PC-3 (cell line): ENCODE measurements around the gene TSSK2. TPM values are rescaled to one million over a fixed set of nuclear protein-coding genes. Genes with fewer than 3 reads are reported as not detected.

Experiments used
- ATAC-seq: fragments of 200-7000 bp; cut with Tn5 transposase; 2 replicates; pipeline ENCODE4 v1.9.1; 2020; ENCODE audit warnings: mild to moderate bottlenecking, moderate library complexity
- BruUV-seq: library from RNA; stranded (reverse); fragments of 400-500 nt; replicated peaks from 2 replicates; lab custom pipeline; 2021; lab: Mats Ljungman, UMichigan
- CTCF ChIA-PET: fragments of 300-600 bp; sonication (Branson Sonifier 250); formaldehyde crosslinking; loops from one replicate; lab custom pipeline; 2022; ENCODE audit warnings: antibody characterized with exemption; lab: Charles Lee
- POLR2A ChIA-PET: fragments of 300-600 bp; sonication (Branson Sonifier 250); formaldehyde crosslinking; loops from one replicate; lab custom pipeline; 2022; ENCODE audit warnings: antibody characterized with exemption; ENCODE audit not compliant: unreplicated experiment; lab: Charles Lee
- DNase-seq: peaks from one replicate; pipeline ENCODE4 v3.0.0-alpha.2; 2015
- H2AFZ ChIP-seq: fragments of 300-600 bp; sonication (generic); 2 replicates; pipeline ENCODE4 v1.6.0; 2016; ENCODE audit warnings: antibody characterized with exemption, low read length
- H3F3A ChIP-seq: fragments of 300-600 bp; sonication (generic); one replicate; pipeline ENCODE4 v1.6.0; 2017; ENCODE audit warnings: antibody characterized with exemption, low read length, control low read depth, mild to moderate bottlenecking; ENCODE audit not compliant: unreplicated experiment
- H3K27ac ChIP-seq: fragments of 300-600 bp; sonication (generic); 2 replicates; pipeline ENCODE4 v1.5.1; 2016; ENCODE audit warnings: mild to moderate bottlenecking, low read length
- H3K27me3 ChIP-seq: fragments of 300-600 bp; sonication (generic); 2 replicates; pipeline ENCODE4 v1.6.1; 2016; ENCODE audit warnings: low read length, mixed read lengths
- H3K36me3 ChIP-seq: fragments of 300-600 bp; sonication (generic); 2 replicates; pipeline ENCODE4 v1.6.1; 2016; ENCODE audit warnings: low read depth, mixed run types, low read length, mixed read lengths
- H3K4me1 ChIP-seq: fragments of 300-600 bp; sonication (generic); 2 replicates; pipeline ENCODE4 v1.5.1; 2016; ENCODE audit warnings: low read length; ENCODE audit not compliant: insufficient read depth
- H3K4me2 ChIP-seq: fragments of 300-600 bp; sonication (generic); 2 replicates; pipeline ENCODE4 v1.6.0; 2016; ENCODE audit warnings: low read length
- H3K4me3 ChIP-seq: fragments of 300-600 bp; sonication (generic); 2 replicates; pipeline ENCODE4 v1.5.1; 2016; ENCODE audit warnings: mild to moderate bottlenecking, low read length, mixed read lengths
- H3K79me2 ChIP-seq: fragments of 300-600 bp; sonication (generic); 2 replicates; pipeline ENCODE4 v1.6.1; 2017; ENCODE audit warnings: low read length, mixed read lengths
- H3K9ac ChIP-seq: fragments of 300-600 bp; sonication (generic); 2 replicates; pipeline ENCODE4 v1.6.0; 2016; ENCODE audit warnings: mild to moderate bottlenecking, low read length
- H3K9me2 ChIP-seq: fragments of 300-600 bp; sonication (generic); replicated peaks from 2 replicates; pipeline ENCODE4 v1.6.1; 2016; ENCODE audit warnings: mixed run types, low read length, mixed read lengths
- H3K9me3 ChIP-seq: fragments of 300-600 bp; sonication (generic); 2 replicates; pipeline ENCODE4 v1.6.1; 2016; ENCODE audit warnings: low read length, mixed read lengths
- H4K20me1 ChIP-seq: fragments of 300-600 bp; sonication (generic); 2 replicates; pipeline ENCODE4 v1.6.1; 2016; ENCODE audit warnings: low read length, mixed read lengths
- CTCF ChIP-seq: fragments of 300-600 bp; sonication (generic); conservative IDR thresholded peaks from 2 replicates; pipeline ENCODE4 v1.5.1; 2017; ENCODE audit warnings: antibody characterized with exemption, low read depth, mild to moderate bottlenecking, low read length
- EZH2 ChIP-seq: fragments of 300-600 bp; sonication (generic); IDR thresholded peaks from one replicate; pipeline ENCODE4 v1.6.1; 2017; ENCODE audit warnings: antibody characterized with exemption, mild to moderate bottlenecking, low read length; ENCODE audit not compliant: unreplicated experiment
- EZH2phosphoT487 ChIP-seq: fragments of 300-600 bp; sonication (generic); IDR thresholded peaks from 2 replicates; pipeline ENCODE4 v1.6.1; 2018; ENCODE audit warnings: mild to moderate bottlenecking, antibody characterized with exemption, low read length, borderline replicate concordance
- intact Hi-C: fragments of 100-400 bp; cut with micrococcal nuclease; formaldehyde crosslinking; loops from 2 replicates; pipeline ENCODE4 v1.9.0; 2023
- total RNA-seq: library from RNA; depleted of rRNA; stranded (reverse); fragments of >200 nt; gene quantifications from 2 replicates; pipeline ENCODE4 v1.2.3, GENCODE V29; 2014

TSSK2 gene
- total RNA-seq, 1 experiment from 2014 or later = not detected

- Histone ChIP-seq H3K4me3 (no peak overlapping the region), H3K27ac (no peak overlapping the region), H3K79me2 (peaks cover 52% of the 10 kb centered on the region), H3K9ac (no peak overlapping the region), H3K27me3 (no peaks in the 10 kb centered on the region), H3K4me1 (no peaks in the 10 kb centered on the region), H3F3A (no peaks in the 10 kb centered on the region), H3K9me3 (no peaks in the 10 kb centered on the region), H3K36me3 (no peaks in the 10 kb centered on the region), H2AFZ (no peak overlapping the region), H3K4me2 (no peak overlapping the region), H3K9me2 (no peaks in the 10 kb centered on the region), H4K20me1 (no peaks in the 10 kb centered on the region)
- intact Hi-C loops = no loop called here
- ChIA-PET POLR2A (no interaction called here), CTCF (no interaction called here)
- TF ChIP-seq EZH2phosphoT487 (no peak), CTCF (no peak), EZH2 (no peak)
- no peak for ATAC-seq
- no peak for DNase-seq
- BruUV-seq = no TSS peak
Observed at GRCh38 chr22:19098157-19098556, 33.0 kb upstream of the TSSK2 start.

GRCh38 chr22:19103880-19104821, 27.0 kb upstream of the TSSK2 start:
- no peaks in the 10 kb centered on the region for H3K4me1 ChIP-seq
- no peak overlapping the region for H3K4me2 ChIP-seq
- H3K27me3 ChIP-seq = no peaks in the 10 kb centered on the region
- H3K27ac ChIP-seq = no peak overlapping the region
- no peaks in the 10 kb centered on the region for H3K9me3 ChIP-seq
- no peak for TF ChIP-seq EZH2phosphoT487
- TF ChIP-seq CTCF = no peak
- no peak for TF ChIP-seq EZH2
- no peak overlapping the region for H3K4me3 ChIP-seq
- H2AFZ ChIP-seq = no peak overlapping the region
- no peak for ATAC-seq
- no peaks in the 10 kb centered on the region for H3K9me2 ChIP-seq
- H3K9ac ChIP-seq = no peak overlapping the region
- no peak for DNase-seq
- H3K79me2 ChIP-seq = peaks cover 84% of the 10 kb centered on the region
- no TSS peak for BruUV-seq
- POLR2A ChIA-PET = no interaction called here
- H3K36me3 ChIP-seq = no peaks in the 10 kb centered on the region
- CTCF ChIA-PET = interaction anchor here (0.5 kb wide), 1 partner anchor 47 kb away, joined by 3 read pairs; no protein-coding TSS in a partner anchor
- intact Hi-C loops = no loop called here
- H4K20me1 ChIP-seq = peaks cover 22% of the 10 kb centered on the region; the same call in 1 of the 2 replicates
- H3F3A ChIP-seq = no peaks in the 10 kb centered on the region

- ChIA-PET POLR2A (no interaction called here), CTCF (no interaction called here)
- H3K9me2 ChIP-seq = no peaks in the 10 kb centered on the region
- DNase-seq (no peak), ATAC-seq (no peak)
- no peak overlapping the region for H3K4me3 ChIP-seq
- no peak overlapping the region for H3K4me2 ChIP-seq
- no peaks in the 10 kb centered on the region for H3F3A ChIP-seq
- H3K79me2 ChIP-seq = peaks cover 87% of the 10 kb centered on the region
- H2AFZ ChIP-seq = no peak overlapping the region
- H4K20me1 ChIP-seq = peaks cover 33% of the 10 kb centered on the region; the same call in 1 of the 2 replicates
- peaks cover 8% of the 10 kb centered on the region; the same call in 1 of the 2 replicates for H3K4me1 ChIP-seq
- TF ChIP-seq CTCF (no peak), EZH2 (no peak), EZH2phosphoT487 (no peak)
- intact Hi-C loops = no loop called here
- no peak overlapping the region for H3K27ac ChIP-seq
- no peaks in the 10 kb centered on the region for H3K36me3 ChIP-seq
- no peaks in the 10 kb centered on the region for H3K9me3 ChIP-seq
- no TSS peak for BruUV-seq
- H3K9ac ChIP-seq = no peak overlapping the region
- no peaks in the 10 kb centered on the region for H3K27me3 ChIP-seq
Observed at GRCh38 chr22:19105456-19105855, 25.7 kb upstream of the TSSK2 start.
